Lower lobe of right lung (tissue), 2 donors: ENCODE measurements around the gene CUX1. TPM values are rescaled to one million over a fixed set of nuclear protein-coding genes. Genes with fewer than 3 reads are reported as not detected.
"Not testable (repeated sequence)": the region's sequence is repeated elsewhere in the genome, so short reads cannot be mapped to it uniquely, and the experiment has no call there.

ENCODE experiments used
- ATAC-seq, 2 donors: fragments of 200-7000 bp; cut with Tn5 transposase; one replicate each; pipeline ENCODE4 v1.9.1; 2020 to 2022; ENCODE audit warnings: mild to moderate bottlenecking in 2 of 2, moderate library complexity in 2 of 2
- DNase-seq: peaks from one replicate; pipeline ENCODE4 v3.0.0-alpha.2; 2020
- H3K27ac ChIP-seq: fragments of 200-600 bp; one replicate; pipeline ENCODE4 v1.8.0; 2022
- H3K27me3 ChIP-seq: fragments of 200-600 bp; one replicate; pipeline ENCODE4 v1.8.0; 2022; ENCODE audit warnings: low read depth
- H3K36me3 ChIP-seq: fragments of 200-600 bp; one replicate; pipeline ENCODE4 v1.8.0; 2022; ENCODE audit warnings: mild to moderate bottlenecking
- H3K4me1 ChIP-seq: fragments of 200-600 bp; one replicate; pipeline ENCODE4 v1.8.0; 2022
- H3K4me3 ChIP-seq: fragments of 200-600 bp; one replicate; pipeline ENCODE4 v1.8.0; 2022; ENCODE audit warnings: mild to moderate bottlenecking
- H3K9me3 ChIP-seq: fragments of 200-600 bp; one replicate; pipeline ENCODE4 v1.8.0; 2022
- intact Hi-C: fragments of 100-400 bp; cut with DNase I; formaldehyde crosslinking; loops from one replicate; pipeline ENCODE4 v1.11.0; 2022
- total RNA-seq: library from RNA; stranded (reverse); fragmentation: NEBNext Ultra II Directional; extraction: Animal tissue kit (Norgen Biotek cat#: 25700); gene quantifications from one replicate; pipeline ENCODE4 v1.2.1, GENCODE V29; 2021
- TF ChIP-seq, protein P1 (sequence below): fragments of 200-600 bp; IDR thresholded peaks from one replicate; pipeline ENCODE4 v1.8.0; 2022; ENCODE audit warnings: antibody characterized with exemption, mild to moderate bottlenecking
- donor health status: DM: no; HTN: yes; CAD: no; lungs with severe emphysema.

The CUX1 gene
- total RNA-seq, 1 donor from 2014 or later, result 118 TPM

DNA sequence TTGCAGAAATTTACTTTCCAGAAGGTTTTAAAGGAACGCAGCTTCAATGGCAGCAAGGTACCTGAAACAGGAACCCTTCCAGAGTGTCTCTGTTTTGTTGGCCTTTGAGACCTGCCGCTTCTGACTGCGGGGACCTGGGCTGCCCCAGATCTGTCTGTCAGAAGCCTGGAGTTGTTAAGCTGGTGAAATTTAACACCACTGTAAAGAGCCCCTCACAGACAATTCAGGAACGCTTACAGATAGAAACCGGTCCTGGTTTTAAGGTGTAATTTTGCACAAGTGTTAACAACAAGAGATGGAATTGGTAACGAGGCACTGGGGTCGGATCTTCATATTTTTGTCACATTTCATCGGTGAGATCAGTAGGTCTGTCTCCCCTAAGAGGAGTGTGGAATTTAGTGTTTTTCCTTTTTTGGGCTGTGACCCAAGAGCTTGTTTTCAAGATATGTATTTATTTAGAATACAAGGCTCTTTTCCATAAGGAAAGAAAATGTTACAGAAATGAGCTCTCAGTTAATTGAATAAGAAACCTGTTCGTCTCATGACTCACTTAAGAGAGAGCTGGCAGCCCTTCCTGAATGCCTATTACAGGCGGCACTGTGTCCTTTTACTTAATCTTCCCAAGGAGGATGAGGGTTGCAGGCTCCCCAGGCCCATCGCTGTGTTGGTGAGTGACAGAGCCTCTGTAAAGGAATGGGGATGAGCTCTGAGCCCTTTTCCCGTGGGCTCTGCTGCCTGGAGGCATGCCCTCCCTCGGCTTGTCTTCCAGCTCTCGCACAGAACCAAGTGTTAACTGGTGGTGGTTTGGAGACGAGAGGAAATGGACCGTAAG, 168.7 kb downstream of the CUX1 start:
- no peak overlapping the region for H3K4me3 ChIP-seq
- TF ChIP-seq, protein P1, sequence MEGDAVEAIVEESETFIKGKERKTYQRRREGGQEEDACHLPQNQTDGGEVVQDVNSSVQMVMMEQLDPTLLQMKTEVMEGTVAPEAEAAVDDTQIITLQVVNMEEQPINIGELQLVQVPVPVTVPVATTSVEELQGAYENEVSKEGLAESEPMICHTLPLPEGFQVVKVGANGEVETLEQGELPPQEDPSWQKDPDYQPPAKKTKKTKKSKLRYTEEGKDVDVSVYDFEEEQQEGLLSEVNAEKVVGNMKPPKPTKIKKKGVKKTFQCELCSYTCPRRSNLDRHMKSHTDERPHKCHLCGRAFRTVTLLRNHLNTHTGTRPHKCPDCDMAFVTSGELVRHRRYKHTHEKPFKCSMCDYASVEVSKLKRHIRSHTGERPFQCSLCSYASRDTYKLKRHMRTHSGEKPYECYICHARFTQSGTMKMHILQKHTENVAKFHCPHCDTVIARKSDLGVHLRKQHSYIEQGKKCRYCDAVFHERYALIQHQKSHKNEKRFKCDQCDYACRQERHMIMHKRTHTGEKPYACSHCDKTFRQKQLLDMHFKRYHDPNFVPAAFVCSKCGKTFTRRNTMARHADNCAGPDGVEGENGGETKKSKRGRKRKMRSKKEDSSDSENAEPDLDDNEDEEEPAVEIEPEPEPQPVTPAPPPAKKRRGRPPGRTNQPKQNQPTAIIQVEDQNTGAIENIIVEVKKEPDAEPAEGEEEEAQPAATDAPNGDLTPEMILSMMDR, result no peak
- ATAC-seq (peak; percentile 34 to 70), DNase-seq (no peak)
- H3K4me1 ChIP-seq, result no peaks in the 10 kb centered on the region
- no peaks in the 10 kb centered on the region for H3K36me3 ChIP-seq
- no peak overlapping the region for H3K27ac ChIP-seq
- no peaks in the 10 kb centered on the region for H3K9me3 ChIP-seq
- intact Hi-C loops, result no loop called here
- no peaks in the 10 kb centered on the region for H3K27me3 ChIP-seq

DNA sequence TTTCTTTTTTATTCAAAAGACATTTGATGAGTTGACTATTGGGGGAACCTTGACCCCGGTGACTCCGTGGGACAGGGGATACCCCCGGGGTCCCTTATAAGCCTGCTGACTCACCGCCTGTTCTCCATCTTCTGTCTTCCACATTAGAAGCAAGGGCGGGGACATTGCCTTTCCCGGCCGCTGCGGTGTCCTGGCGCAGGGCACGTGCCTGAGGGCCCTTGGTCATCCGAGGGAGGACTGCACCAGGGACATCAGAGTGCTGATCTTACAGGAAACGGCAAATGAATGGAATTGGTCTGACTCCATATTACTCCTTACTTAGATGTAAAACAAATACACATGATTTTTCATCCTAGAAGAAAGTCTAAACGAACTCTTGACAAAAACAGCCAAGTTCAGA, 170.1 kb downstream of the CUX1 start:
- no peak overlapping the region for H3K27ac ChIP-seq
- DNase-seq (no peak), ATAC-seq (no peak)
- no peak overlapping the region for H3K4me3 ChIP-seq
- intact Hi-C loops, result no loop called here
- H3K36me3 ChIP-seq, result no peaks in the 10 kb centered on the region
- H3K9me3 ChIP-seq, result no peaks in the 10 kb centered on the region
- TF ChIP-seq, protein P1, result no peak
- H3K4me1 ChIP-seq, result no peaks in the 10 kb centered on the region
- H3K27me3 ChIP-seq, result no peaks in the 10 kb centered on the region

DNA sequence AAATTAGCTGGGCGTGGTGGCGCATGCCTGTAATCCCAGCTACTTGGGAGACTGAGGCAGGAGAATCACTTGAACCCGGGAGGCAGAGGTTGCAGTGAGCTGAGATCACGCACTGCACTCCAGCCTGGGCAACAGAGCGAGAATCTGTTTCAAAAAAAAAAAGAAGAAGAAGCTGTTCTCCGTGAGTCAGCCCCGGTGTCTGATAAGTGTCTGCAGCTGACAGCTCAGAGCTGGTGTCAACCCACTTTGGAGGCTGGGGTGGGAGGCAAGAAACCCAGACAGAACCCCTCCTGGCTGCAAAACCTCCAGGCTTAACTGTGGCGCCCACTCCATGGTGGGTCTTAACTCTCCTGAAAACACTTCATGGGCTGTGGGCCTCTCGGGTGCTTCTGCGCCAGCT, 170.6 kb downstream of the CUX1 start:
- H3K27me3 ChIP-seq, DNase-seq, H3K4me1 ChIP-seq, H3K9me3 ChIP-seq, H3K4me3 ChIP-seq, H3K27ac ChIP-seq, ATAC-seq, intact Hi-C loops, H3K36me3 ChIP-seq: not testable (repeated sequence)

DNA sequence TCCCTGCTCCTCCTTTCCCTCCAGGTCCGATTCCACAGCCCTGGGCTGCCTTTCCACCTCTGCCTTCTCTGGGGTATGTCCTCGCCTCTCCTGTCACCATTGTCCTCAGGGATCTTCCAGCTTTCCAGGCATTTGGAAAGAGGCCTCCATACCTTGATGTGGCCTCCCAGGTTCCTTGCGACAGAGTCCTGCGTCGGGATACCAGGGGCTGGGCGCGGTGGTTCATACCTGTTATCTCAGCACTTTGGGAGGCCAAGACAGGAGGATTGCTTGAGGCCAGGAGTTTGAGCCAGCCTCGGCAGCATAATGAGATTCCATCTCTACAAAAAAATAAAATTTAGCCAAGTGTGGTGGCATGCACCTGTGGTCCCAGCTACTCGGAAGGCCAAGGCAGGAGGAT, 171.1 kb downstream of the CUX1 start:
- no peak for DNase-seq
- Histone ChIP-seq H3K9me3 (no peaks in the 10 kb centered on the region), H3K4me3 (no peak overlapping the region), H3K27me3 (no peaks in the 10 kb centered on the region), H3K36me3 (no peaks in the 10 kb centered on the region), H3K27ac (no peak overlapping the region), H3K4me1 (no peaks in the 10 kb centered on the region)
- intact Hi-C loops, result no loop called here
- ATAC-seq, result no peak
- TF ChIP-seq, protein P1, result no peak

DNA sequence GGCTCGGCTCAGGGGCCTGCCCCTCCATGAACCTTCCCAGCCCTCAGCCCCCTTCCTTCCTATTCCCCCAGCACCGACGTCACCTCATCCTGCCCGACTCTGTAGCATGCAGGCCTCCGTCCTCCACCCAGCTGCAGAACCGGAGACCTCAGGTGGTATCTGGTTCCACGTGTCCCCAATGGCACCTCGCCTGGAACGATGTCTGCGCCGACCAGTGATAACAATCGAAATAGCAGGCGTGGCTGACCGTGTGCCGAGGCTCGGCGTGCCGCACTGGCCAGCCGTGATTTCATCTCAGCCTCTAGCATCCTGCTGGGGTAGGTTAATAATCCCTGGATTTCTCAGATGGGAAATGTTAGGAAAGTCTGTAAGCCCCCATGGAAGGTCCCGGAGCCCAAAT, 171.7 kb downstream of the CUX1 start:
- no peak for DNase-seq
- no peaks in the 10 kb centered on the region for H3K27me3 ChIP-seq
- no peaks in the 10 kb centered on the region for H3K9me3 ChIP-seq
- H3K36me3 ChIP-seq, result no peaks in the 10 kb centered on the region
- TF ChIP-seq, protein P1, result no peak
- no peak overlapping the region for H3K27ac ChIP-seq
- no peak for ATAC-seq
- H3K4me1 ChIP-seq, result no peaks in the 10 kb centered on the region
- H3K4me3 ChIP-seq, result no peak overlapping the region
- intact Hi-C loops, result no loop called here

DNA sequence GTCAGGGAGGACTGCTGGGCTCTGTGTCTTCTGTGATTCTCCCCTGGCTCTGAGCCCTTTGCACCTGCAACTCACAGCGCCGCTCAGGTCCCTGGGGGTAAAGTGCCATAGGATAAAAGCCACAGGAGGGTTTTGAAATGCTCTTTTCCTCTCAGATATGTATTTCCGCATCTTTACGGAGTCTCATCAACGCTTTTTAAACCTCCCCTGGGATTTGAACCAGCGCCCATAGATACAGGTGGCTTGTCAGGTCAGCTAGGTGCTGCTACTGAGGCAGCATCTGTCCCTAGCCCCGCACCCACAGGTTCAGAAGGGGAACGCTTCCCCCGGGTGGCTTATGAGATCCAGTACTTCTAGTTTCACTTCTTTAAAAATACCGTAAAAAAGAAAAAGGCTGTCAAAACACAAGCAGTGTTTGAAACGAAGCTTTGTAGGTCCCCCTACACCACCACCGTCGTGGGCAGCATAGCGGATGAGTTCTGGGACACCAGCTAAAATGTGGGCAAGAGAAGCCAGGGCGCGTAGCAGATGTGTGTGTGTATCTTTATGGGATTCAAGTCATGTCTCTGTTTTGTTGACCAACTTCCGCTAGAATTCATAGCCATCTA, 173.5 kb downstream of the CUX1 start:
- no peak for ATAC-seq

More for the DNA sequence above, 173.5 kb downstream of the CUX1 start:
- intact Hi-C loops, result no loop called here
- DNase-seq, result no peak
- Histone ChIP-seq H3K4me3 (no peak overlapping the region), H3K36me3 (no peaks in the 10 kb centered on the region), H3K4me1 (no peaks in the 10 kb centered on the region), H3K9me3 (no peaks in the 10 kb centered on the region), H3K27me3 (no peaks in the 10 kb centered on the region), H3K27ac (no peak overlapping the region)
- TF ChIP-seq, protein P1, result no peak
